Left renal cortex interstitium (tissue), 4 donors: ENCODE data around the gene ASCL3. TPM values are rescaled to one million over a fixed set of nuclear protein-coding genes. Genes with fewer than 3 reads are reported as not detected.
A peak's percentile ranks its signal among the peaks of the same experiment; 100 is the strongest.
"Not testable (repeated sequence)": the region's sequence is repeated elsewhere in the genome, so short reads cannot be mapped to it uniquely, and the experiment has no call there.

ENCODE experiments used
- DNase-seq, 4 donors: peaks; one replicate each; pipeline ENCODE4 v3.0.0-alpha.2; 2013; ENCODE audit warnings: low read depth in 4 of 4, low spot score in 2 of 4, missing footprints in 1 of 4
- polyA plus RNA-seq, 4 donors: library from polyadenylated mRNA; unstranded; fragments of 120-200 nt; gene quantifications; one replicate each; pipeline ENCODE4 v1.2.1, GENCODE V29; 2013; ENCODE audit not compliant: insufficient read length in 4 of 4

The ASCL3 gene
- polyA plus RNA-seq, 4 donors, result 0.25 to 0.27 TPM; not detected in 2

DNA sequence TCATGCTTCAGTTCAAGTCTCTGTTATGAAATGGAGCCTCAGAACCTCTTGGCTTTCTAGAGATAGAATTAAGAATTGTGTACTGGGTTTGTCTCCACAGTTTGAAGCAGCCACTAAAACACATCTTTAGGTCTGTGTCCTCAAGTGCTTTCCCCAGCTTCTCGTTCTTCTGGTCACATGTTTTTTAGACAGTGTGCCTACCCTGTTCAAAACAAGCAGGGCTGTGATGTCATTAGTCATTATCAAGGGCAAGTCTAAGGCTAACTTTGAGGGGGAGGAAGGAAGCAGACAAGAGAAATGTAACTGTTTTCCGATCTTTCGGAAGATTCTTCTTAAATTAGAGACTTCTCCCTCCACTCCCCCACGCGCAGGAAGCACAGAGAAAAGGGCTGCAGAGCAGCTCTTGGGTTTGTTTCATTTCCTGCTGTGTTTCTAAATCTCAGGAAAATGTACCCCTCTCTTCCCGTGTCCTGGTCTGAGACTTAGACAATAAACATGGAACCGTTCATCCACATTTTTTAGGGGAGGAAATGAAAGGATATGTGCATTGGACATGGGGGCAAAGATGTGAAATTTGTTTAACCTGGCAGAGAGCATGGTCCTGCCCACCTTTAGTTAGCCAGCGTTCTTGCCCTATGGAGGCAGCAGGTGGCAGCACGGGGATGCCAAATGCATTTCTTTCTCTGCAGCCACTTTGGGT is 28.7 kb downstream of the ASCL3 start:
- DNase-seq, result no peak

DNA sequence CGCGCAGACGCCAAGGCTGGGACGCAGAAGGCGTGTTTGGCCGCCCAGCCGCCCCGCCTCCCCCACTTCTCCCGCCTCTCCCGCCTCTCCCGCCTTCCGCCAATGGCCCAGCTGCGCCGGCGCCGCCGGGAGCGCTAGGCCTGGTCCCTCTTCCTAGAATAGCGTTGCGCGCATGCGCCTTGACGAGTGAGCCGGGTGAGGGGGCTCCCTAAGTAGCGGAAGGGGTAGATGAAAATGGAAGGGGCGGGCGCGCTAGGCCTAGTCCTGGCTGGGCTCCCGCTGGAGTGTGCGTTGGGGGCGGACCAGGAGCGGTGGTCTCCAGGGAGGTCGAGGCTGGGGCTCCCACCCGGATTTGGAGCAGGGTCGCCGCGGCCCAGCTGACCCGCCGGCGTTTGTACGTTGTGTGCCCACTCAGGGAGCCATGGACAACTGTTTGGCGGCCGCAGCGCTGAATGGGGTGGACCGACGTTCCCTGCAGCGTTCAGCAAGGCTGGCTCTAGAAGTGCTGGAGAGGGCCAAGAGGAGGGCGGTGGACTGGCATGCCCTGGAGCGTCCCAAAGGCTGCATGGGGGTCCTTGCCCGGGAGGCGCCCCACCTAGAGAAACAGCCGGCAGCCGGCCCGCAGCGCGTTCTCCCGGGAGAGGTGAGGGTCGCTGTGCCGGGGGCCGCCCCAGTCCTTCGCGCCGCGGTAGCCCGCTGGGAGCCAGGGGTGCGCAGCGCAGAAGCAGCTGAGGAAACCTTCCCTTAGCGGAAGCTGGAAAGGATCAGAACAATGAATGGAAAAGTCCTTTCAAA is 31.6 kb downstream of the ASCL3 start, which contains the start of gene AKIP1:
TSS of gene AKIP1 (plus strand) at position 161 of the 795 bp plus-strand sequence. CDS start at position 422, 261 bp downstream.
- peak; percentile 89 to 97 (median 96) for DNase-seq

DNA sequence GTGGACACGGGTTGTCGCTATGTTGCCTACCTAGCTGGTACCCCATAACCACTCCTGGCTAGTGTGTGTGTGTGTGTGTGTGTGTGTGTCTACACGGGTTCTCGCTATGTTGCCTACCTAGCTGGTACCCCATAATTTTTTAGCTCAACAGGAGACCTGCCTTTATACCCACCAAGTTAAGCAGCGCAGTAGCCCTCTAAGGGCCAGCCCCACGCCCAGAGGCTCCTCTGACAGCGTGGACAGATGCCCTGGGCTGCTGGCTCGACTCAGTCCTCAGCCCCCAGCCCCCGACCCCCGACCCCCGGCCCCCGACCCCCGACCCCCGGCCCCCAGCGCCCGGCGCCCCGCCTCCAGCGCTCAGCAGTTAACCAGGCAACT is 32.2 kb downstream of the ASCL3 start:
- DNase-seq, result no peak

DNA sequence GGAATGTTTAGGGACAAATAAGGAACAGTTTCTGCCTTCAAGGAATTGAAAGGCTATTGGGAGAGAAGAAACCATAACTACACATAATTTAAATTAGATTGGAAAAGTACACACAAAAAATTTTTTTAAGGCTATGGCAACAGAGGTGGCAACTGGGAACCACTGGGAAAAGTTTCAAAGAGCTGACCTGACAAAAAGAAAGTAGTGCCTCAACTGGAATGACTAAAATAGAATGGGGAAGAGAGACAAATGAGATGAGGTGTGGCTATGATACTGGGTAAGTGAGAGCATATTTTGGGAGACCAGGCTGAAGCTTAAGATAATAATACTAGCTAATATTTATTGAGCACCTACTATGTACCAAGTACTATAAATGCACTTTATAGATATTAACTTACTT is 34.7 kb downstream of the ASCL3 start:
- DNase-seq, result no peak

DNA sequence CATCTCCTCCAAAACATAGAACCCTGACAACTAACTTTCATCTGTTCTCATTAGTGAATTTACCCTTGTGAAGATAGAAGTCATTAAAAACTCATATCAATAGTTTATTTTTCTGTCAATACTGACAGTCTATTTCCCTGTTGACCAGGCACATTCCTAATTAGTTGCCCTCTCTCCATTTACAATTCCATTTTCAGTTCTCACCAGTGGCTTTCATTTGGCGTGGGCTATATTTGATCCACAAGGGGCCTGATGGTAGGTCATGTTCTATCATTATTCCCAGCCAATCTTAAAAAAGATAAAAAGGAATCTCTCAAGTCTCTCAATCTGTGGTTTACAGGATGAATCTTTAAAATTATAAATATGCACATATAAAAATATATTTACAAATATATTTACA is 35.7 kb downstream of the ASCL3 start:
- no peak for DNase-seq

DNA sequence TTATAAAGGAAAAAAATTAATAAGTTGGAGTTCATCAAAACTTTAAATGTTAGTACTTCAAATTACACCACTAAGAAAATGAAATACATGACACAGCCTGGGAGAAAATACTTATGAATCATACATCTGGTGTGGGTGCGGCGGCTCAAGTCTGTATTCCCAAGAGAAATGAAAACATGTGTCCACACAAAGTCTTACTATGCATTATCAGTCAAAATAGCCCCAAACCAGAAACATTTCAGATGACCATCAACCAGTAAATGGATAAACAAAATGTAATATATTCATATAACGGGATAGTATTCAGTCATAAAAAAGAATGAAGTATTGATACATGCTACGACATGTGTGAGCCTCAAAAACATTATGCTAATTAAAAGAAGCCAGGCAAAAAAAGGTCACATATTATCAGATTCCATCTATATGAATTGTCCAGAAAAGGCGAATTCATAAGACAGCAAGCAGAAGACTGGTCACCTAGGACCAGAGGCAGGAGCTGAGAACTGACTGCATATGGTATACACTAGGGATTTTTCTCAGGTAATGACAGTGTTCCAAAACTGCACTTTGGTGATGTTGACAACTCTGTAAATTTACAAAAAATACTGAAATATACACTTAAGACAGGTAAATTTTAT is 37.2 kb downstream of the ASCL3 start:
- DNase-seq, result no peak

DNA sequence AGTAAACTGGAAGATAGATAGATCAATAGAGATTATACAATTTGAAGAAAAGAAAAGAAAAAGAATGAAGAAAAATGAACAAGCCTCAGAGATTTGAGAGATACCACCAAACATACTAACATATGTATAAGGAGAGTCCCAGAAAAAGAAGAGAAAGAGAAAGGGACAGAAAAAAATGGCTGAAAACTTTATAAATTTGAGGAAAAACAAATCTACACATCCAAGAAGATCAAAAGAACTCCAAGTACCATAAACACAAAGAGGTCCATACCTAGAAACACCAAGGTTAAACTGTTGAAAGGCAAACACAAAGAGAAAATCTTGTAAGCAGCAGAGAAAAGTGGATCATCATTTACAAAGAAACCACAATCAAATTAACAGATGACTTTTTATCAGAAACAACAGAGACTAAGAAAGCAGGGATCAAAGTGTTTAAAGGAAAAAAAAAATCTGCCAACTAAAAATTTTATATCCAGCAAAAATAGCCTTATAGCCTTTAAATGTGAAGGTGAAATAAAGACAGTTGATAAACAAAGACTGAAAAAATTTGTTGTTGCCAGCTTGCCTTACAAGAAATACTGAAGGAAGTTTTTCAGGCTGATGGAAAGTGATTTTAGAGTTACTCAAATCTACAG is 43.6 kb downstream of the ASCL3 start:
- no peak for DNase-seq

DNA sequence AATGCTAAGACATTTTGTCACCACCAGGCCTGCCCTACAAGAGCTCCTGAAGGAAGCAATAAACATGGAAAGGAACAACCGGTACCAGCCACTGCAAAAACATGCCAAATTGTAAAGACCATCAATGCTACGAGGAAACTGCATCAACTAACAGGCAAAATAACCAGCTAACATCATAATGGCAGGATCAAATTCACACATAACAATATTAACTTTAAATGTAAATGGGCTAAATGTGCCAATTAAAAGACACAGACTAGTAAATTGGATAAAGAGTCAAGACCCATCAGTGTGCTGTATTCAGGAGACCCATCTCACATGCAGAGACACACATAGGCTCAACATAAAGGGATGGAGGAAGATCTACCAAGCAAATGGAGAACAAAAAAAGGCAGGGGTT is 51.6 kb downstream of the ASCL3 start:
- DNase-seq, result not testable (repeated sequence)

Other genes starting within 250 kb of the ASCL3 start
- gene AKIP1, start 31.8 kb downstream of the ASCL3 start, polyA plus RNA-seq, result 10 to 100 TPM; 18.8 to 24.2 (median 21.6) TPM
- gene C11orf16, start 10.1 kb downstream of the ASCL3 start, polyA plus RNA-seq, result 1 to 10 TPM in 1 of 4 donors, under 1 TPM in 3; 0.61 to 1.8 (median 0.90) TPM
- gene TMEM9B, start 21.4 kb upstream of the ASCL3 start, polyA plus RNA-seq, result 10 to 100 TPM; 54.5 to 69.6 (median 63.3) TPM
- 1 to 10 TPM in 2 of 4 donors, under 1 TPM in 2; 0.69 to 1.2 (median 1.1) TPM for gene NRIP3, start 61.0 kb upstream of the ASCL3 start, polyA plus RNA-seq
- gene SCUBE2, start 148.6 kb upstream of the ASCL3 start, polyA plus RNA-seq, result 1 to 10 TPM; 4.5 to 7.9 (median 6.2) TPM